DOHH2 (cell line): Measurements from ENCODE around the gene CXorf65.

Experiments
- H3F3A ChIP-seq: fragments of 200-600 bp; sonication (generic), shearing (Covaris generic); 2 replicates; pipeline ENCODE4 v1.6.0; 2016; ENCODE audit warnings: antibody characterized with exemption, mild to moderate bottlenecking; ENCODE audit not compliant: control insufficient read depth, insufficient read depth
- H3K27ac ChIP-seq: fragments of 200-600 bp; sonication (generic); 2 replicates; pipeline ENCODE4 v1.5.1; 2014; ENCODE audit warnings: low read depth, mild to moderate bottlenecking, low read length, moderate library complexity
- H3K27me3 ChIP-seq: fragments of 200-600 bp; sonication (generic); 2 replicates; pipeline ENCODE4 v1.6.1; 2014; ENCODE audit warnings: mild to moderate bottlenecking, low read length, mixed read lengths; ENCODE audit not compliant: control insufficient read depth
- H3K36me3 ChIP-seq: fragments of 200-600 bp; sonication (generic); 2 replicates; pipeline ENCODE4 v1.6.1; 2014; ENCODE audit warnings: mild to moderate bottlenecking, low read length, moderate library complexity, mixed read lengths; ENCODE audit not compliant: control insufficient read depth
- H3K4me1 ChIP-seq: fragments of 200-600 bp; sonication (generic); 2 replicates; pipeline ENCODE4 v1.6.1; 2014; ENCODE audit warnings: mild to moderate bottlenecking, low read length, mixed read lengths; ENCODE audit not compliant: control insufficient read depth
- H3K4me2 ChIP-seq: fragments of 200-600 bp; sonication (generic); 2 replicates; pipeline ENCODE4 v1.6.0; 2014; ENCODE audit warnings: mild to moderate bottlenecking, low read length, moderate library complexity
- H3K4me3 ChIP-seq: fragments of 200-600 bp; sonication (generic); 2 replicates; pipeline ENCODE4 v1.5.1; 2014; ENCODE audit warnings: mild to moderate bottlenecking, low read length, mixed read lengths
- H3K79me2 ChIP-seq: fragments of 200-600 bp; sonication (generic); 2 replicates; pipeline ENCODE4 v1.6.1; 2014; ENCODE audit warnings: mild to moderate bottlenecking, low read length, mixed read lengths; ENCODE audit not compliant: control insufficient read depth
- H3K9me2 ChIP-seq: fragments of 200-600 bp; sonication (generic); replicated peaks from 2 replicates; pipeline ENCODE4 v1.6.1; 2014; ENCODE audit warnings: mild to moderate bottlenecking, low read length, mixed read lengths; ENCODE audit not compliant: control insufficient read depth
- H3K9me3 ChIP-seq: fragments of 200-600 bp; sonication (generic); 2 replicates; pipeline ENCODE4 v1.6.1; 2014; ENCODE audit warnings: antibody characterized with exemption, low read length, mixed read lengths; ENCODE audit not compliant: control insufficient read depth, insufficient read depth
- H4K20me1 ChIP-seq: fragments of 200-600 bp; sonication (generic); 2 replicates; pipeline ENCODE4 v1.6.0; 2014; ENCODE audit warnings: low read depth, mild to moderate bottlenecking, antibody characterized with exemption, low read length, moderate library complexity; ENCODE audit not compliant: control insufficient read depth, insufficient read depth
- CTCF ChIP-seq: fragments of 200-600 bp; sonication (generic); IDR thresholded peaks from one replicate; pipeline ENCODE4 v1.5.1; 2014; ENCODE audit warnings: antibody characterized with exemption, mild to moderate bottlenecking, low read depth, low read length; ENCODE audit not compliant: poor library complexity, severe bottlenecking
- EZH2phosphoT487 ChIP-seq: fragments of 200-600 bp; sonication (generic); IDR thresholded peaks from 2 replicates; pipeline ENCODE4 v1.6.1; 2017; ENCODE audit warnings: borderline replicate concordance, mild to moderate bottlenecking, antibody characterized with exemption, low read length, moderate library complexity, mixed read lengths

Gene CXorf65

GRCh38 chrX:71143508-71143907 is 37.0 kb upstream of the CXorf65 start:
- Histone ChIP-seq H3K4me3 (no peak overlapping the region), H3K9me3 (no peaks in the 10 kb centered on the region), H3K36me3 (peaks cover 6% of the 10 kb centered on the region; the same call in 1 of the 2 replicates), H3K4me1 (peaks cover 7% of the 10 kb centered on the region; the same call in 1 of the 2 replicates), H3K4me2 (no peak overlapping the region), H3F3A (no peaks in the 10 kb centered on the region), H3K27ac (no peak overlapping the region), H3K79me2 (no peaks in the 10 kb centered on the region), H4K20me1 (no peaks in the 10 kb centered on the region), H3K9me2 (no peaks in the 10 kb centered on the region), H3K27me3 (no peaks in the 10 kb centered on the region)
- TF ChIP-seq CTCF (no peak), EZH2phosphoT487 (no peak)

GRCh38 chrX:71140440-71140839 is 33.9 kb upstream of the CXorf65 start:
- Histone ChIP-seq H3K9me3 (no peaks in the 10 kb centered on the region), H4K20me1 (no peaks in the 10 kb centered on the region)
- TF ChIP-seq CTCF (no peak), EZH2phosphoT487 (no peak)

GRCh38 chrX:71131510-71131909 is 25.0 kb upstream of the CXorf65 start:
- H3K4me3 ChIP-seq: no peak overlapping the region
- H4K20me1 ChIP-seq: no peaks in the 10 kb centered on the region
- no peak overlapping the region for H3K4me2 ChIP-seq
- H3K27ac ChIP-seq: no peak overlapping the region
- no peaks in the 10 kb centered on the region for H3K79me2 ChIP-seq
- H3F3A ChIP-seq: no peaks in the 10 kb centered on the region
- H3K36me3 ChIP-seq: peaks cover 43% of the 10 kb centered on the region
- no peaks in the 10 kb centered on the region for H3K4me1 ChIP-seq
- H3K9me2 ChIP-seq: no peaks in the 10 kb centered on the region
- H3K9me3 ChIP-seq: no peaks in the 10 kb centered on the region
- no peak for TF ChIP-seq EZH2phosphoT487
- TF ChIP-seq CTCF: no peak
- no peaks in the 10 kb centered on the region for H3K27me3 ChIP-seq

More at GRCh38 chrX:71140440-71140839, 33.9 kb upstream of the CXorf65 start:
- Histone ChIP-seq H3K9me2 (no peaks in the 10 kb centered on the region), H3K4me1 (0 out of 2 replicates have a peak, but pooled peaks cover 2% of the 10 kb centered on the region), H3K27ac (no peak overlapping the region), H3K4me2 (no peak overlapping the region), H3K27me3 (no peaks in the 10 kb centered on the region), H3K36me3 (peaks cover 20% of the 10 kb centered on the region), H3F3A (no peaks in the 10 kb centered on the region), H3K79me2 (no peaks in the 10 kb centered on the region), H3K4me3 (no peak overlapping the region)
